Stimulated activated CD8-positive, alpha-beta memory T cell treated with anti-CD3 and anti-CD28 coated beads, Interleukin-12 subunit alpha, Interleukin-12 subunit beta, amount 100 ng/mL, for 1 hour (primary cell): ENCODE measurements around the gene INPP5A.

Source experiments
- DNase-seq: peaks from one replicate; pipeline ENCODE4 v3.0.0-alpha.2; 2020; ENCODE audit warnings: low read depth

Gene INPP5A

DNA sequence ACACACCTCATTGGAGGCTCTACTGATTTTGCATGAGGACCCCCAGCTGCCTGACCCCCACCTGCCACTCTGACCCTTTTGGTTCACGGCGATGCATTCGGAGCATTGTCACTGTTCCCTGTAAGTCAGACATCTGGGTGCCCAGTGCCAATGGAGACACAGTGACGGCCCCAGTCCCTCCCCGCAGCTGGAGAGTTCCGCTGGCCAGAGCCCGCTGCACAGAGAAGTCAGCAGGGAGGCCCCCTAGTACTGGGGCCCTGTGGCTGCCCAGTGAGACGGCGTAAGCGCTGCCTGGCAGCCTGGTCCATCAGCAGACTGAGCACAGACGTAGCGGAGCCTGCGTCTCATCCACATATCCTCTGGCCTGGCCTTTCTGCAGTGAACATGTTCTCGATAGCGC lies 170.9 kb downstream of the INPP5A start:
- no peak for DNase-seq

DNA sequence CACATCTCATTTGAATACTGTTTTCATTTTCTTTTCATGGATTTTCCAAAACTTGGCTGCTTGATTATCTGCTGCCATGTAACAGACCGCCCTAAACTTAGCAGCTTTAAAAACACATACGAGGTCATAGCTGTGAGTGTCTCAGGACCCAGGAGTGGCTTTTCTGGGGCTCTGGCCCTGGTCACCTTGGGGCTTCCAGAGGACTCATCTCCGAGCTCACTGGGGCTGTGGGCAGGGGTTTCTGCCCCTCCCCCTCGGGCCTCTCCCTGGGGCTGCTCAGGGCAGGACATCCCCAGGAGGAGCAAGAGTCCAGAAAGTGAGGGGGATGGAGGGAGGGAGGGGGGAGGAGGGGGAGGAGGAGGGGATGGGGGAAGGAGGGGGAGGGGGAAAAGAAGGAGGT lies 171.3 kb downstream of the INPP5A start:
- DNase-seq = no peak

DNA sequence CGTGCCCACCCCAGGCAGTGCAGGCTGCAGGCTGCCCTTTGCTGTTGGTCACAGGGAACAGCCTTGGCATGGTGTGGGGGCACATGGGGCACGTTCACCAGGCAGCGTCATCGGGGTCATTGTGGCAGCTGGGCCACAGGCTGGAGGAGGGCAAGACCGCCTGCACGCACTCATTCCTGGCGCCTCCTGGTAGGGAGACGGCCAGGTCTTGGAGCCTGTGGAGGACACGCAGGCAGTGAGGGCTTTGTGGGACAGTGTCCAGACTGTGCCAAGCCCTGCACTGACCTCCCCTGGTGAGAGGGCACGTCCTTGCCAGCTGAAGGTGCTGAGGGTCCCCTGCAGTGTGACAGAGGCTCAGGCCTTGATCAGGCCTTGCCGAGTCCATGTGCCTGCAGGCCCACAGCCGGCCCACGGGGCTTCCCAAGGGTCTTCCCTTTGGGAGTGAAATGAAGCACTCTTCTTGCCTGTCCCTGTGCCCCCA lies 171.9 kb downstream of the INPP5A start:
- no peak for DNase-seq

DNA sequence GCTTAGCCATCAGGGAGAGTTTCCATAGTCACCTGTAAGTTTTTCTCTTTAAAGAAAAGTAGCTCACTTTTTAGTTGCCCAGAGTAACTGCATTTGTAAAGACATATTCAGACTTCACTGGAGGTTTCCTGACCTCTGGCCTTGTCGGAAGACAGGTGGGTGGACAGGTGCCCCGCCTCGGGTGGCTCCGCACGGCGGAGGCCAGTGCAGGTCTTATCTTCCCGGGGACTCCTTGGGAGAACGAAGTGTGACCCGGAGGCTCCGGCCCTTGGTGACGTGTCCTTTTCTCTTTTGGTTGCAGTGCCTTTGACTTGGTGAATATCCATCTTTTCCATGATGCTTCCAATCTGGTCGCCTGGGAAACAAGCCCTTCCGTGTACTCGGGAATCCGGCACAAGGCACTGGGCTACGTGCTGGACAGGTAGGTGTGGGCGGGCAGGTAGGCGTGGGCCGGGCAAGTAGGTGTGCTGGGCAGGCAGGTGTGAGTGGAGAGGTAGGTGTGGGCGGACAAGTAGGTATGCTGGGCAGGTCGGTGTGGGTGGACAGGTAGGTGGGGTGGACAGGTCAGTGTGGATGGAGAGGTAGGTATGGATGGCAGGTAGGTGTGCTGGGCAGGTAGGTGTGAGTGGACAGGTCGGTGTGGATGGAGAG lies 172.6 kb downstream of the INPP5A start:
- DNase-seq = no peak

DNA sequence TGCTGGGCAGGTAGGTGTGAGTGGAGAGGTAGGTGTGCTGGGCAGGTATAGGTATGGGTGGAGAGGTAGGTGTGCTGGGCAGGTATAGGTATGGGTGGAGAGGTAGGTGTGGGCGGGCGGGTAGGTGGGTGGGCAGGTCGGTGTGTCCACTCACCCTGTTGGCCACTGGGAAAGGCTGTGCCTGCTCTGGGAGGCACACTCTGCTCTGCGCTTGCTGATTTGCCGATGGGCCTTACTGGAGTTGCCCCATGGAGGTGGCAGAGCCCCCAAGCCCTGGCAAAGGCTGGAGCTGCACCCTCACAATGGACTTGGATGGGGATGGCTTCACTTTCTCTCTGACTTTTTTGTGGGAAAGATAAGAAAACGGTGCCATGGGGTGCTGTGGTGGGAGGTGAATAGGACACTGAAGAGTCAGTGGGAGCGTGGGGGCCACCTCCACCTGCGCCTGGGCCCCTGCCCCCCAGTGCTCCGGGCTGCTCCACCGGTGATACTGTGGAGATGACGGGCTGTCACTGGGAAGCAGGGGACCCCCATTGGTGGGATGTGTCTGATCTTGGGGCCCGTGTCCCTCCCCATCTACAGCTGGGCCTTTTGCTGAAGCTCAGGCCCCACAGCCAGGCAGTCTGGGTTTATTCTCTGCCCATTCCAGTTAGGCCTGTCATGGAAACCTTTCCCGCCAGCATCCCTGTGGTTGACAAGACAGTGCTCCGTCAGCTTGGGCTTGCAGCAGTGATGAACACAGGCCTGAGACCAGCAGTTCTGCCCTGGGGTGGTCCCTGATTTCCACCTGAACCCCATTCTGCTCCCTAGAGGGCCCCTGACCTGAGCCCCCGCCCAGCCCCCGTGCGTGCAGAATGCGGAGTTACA lies 173.4 kb downstream of the INPP5A start:
- no peak for DNase-seq

DNA sequence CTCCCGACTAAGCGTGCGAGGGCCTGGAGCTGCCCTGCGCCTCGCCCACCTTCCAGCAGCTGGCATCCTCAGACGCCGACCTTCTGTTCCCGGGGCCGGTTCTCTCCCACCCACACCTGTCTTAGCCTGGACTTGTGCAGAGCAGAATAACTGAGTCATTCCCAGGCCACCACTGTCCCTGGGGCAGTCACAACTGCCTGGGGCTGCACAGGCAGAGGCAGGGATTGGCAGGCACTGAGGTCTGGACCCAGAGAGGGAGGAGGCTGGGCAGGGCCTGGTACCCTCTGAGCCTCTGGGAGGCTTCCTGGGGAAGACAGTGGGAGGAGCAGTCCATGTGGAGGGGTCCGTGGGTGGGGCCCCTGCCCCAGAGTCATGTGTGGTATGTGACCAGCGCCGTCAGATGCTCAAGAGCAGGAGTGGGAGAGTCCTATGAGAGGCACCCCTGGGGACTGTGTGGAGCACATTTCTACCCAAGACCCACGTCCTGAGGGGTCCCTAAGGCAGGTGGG lies 174.1 kb downstream of the INPP5A start:
- DNase-seq = no peak

DNA sequence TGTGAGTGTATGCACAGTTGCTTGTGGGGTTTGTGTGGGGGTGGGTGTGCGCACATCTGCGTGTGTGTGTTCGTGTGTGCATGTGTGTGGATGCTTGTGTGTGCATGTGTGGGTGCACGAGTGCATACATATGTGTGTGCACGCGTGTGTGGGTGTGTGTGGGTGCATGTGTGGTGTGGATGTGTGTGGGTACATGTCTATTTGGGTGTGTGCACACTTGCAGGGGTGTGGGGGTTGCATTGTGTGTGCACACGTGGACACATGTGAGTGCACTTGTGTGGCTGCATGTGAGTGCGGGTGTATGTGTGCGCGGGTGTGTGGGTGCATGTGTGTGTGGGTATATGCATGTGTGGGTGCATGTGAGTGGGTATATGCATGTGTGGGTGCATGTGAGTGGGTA lies 174.7 kb downstream of the INPP5A start:
- no peak for DNase-seq

DNA sequence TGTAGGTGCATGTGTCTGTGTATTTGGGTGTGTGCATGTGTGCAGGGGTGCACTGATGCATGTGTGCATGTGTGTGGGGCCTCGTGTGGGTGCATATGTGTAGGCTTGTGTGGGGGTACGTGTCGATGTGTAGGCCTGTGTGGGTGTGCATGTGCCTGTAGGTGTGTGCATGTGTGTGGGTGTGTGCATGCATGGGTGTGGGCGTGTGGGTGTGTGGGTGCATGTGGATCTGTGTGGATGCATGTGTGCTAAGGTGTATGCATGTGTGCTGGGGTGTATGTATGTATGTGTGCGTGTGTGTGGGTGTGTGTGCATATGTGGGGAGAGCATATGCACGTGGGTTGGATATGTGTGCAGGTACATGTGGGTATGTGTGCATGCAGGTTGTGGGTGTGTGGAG lies 175.2 kb downstream of the INPP5A start:
- DNase-seq = no peak

DNA sequence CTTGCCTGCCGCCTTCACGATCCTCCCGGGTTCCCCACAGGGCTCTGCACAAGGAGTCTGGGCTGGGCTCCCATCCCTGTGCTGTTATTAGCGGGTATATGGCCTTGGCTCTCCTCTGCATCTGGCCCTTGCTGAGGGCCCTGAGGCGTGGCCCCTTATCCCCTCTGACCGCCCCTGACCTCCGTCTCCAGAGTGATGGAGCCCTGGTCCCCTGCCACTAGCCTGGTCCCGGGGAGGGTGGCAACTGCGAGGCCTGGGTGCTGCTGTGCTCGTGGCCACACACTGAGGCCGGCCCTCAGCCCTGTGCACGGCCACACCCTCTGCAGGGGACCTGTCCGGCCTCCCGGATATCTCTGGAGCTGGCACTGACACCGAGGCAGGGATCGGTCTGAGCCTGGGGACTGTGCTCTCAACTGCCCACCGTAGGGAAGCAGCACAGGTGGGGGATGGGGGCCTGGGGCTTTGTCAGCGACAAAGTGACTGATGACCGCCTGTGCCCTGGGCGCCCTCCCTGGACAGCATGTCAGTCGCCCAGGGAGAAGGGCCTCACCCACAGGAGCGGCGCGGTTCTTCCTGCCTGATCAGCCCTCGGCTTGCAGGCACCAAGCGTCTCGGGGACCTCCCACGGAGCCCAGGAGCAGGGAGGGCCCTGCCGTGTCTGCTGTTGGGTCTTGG lies 176.0 kb downstream of the INPP5A start:
- no peak for DNase-seq

DNA sequence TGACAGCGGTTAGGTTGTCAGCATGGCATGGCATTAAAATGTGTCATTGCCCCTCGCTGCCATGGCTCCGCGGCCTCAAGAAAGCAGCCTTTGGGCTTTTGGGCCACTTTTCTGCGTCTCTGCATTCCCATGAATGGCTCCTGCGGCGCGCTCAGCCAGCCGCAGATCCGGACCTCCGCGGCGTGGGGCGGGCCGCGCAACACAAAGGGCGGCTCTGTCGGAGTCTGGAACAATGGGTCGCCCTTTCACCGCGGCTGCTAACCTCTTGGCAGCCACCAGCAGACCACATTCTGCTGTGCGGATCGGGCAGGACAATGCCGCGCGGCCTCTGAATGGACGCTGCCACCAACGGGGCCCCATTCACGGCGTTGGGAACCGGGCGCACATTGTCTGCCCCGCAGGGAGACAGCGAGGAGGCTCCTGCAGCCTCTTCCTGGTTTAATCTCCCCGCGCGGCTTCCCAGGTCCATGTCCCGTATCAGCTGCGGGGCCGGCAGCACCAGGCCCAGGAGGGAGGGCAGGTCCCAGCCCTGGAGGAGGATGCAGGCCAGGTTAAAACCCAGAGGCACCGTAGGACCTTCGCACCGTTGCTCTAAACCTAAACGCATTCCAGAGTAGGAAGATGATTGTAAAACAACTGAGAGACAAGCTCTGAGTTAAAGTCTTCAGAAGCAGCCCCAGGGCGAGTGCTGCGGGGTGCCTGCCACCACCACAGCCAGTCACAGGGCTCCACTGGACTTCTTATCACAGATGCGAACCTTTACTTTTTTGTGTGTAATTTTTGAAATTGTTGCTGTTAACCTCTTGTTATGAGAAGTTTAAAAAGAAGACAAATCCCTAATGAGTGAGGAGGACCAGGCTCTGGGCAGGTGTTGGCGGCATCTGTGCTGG lies 176.8 kb downstream of the INPP5A start:
- DNase-seq = no peak

DNA sequence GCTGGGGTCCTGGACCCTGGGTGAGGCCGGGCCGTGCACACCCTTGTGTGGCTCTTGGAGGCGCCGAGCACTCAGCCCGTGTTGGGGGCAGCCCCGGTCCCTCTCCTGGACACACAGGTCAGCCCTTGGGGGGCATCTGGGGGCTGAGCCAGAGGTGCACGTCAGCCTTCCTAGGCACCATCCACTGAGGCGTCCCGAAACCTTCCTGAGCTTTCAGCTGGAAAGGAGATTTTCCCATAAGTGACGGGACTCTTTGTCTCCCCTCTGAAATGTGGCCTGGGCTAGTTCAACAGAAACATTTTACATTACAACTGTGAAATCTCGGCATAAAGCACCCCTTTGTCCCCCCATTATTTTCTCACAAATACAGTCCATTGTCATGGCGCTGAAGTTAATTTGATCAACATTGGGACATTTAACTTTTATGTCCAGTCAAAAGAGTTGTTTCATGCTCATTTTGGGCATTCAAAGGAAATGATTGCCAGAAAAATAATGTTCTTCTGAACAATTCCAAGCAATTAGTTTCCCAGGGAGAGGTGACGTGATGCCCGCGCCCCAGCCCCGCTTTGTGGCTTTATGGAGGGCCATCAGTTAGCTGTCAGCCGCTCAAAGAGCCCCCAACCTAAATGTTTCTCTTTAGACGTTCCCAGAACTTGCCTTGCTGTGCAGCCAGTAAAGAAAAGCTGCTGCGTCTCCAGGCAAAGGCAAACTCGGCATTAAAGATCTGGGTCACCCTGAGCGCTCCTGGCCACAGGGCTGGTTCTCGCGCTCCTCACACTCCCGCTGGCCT lies 177.6 kb downstream of the INPP5A start:
- DNase-seq = no peak

DNA sequence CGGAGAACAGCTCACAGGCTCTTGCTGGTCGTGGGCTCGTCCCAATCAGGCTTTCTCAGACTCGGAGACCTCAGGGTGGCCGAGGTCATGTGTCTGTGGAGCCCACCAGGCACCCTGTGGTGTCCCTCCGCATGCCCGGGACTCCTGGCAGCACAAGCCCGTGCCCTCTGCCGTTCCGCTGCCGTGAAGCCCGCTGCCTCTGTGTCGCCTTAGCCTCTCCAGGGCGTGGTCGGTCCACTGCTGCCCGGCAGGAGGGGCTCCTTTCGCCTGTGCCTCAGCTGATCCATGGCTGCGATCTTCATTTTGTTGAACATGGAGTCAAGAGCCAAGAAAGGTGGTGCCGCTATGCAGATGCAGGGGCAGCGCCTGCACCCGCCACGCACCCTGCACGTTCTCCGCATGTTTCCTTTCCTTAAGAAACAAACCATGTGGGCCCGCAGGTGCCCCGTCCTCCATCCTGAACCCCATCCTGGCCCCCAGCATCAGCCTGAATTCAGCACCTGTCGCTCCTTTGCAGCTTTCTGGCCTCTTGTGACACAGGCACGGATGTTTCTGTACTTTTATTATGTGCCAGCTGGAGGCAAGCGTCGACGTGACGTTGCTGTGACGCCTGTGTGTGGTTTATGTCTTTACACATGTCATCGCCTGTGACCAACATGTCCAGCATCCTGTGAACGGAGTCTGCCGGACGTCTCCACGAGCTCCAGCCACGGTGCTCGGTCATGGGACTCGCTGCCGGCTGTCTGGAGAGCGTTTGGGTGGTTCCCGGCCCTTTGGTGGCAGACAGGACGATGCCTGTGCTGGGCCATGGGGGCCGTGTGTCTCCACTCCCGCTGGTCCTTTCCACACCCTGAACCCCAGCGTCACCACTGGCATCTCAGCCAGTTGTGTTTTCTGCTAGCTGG lies 178.4 kb downstream of the INPP5A start:
- DNase-seq = no peak

DNA sequence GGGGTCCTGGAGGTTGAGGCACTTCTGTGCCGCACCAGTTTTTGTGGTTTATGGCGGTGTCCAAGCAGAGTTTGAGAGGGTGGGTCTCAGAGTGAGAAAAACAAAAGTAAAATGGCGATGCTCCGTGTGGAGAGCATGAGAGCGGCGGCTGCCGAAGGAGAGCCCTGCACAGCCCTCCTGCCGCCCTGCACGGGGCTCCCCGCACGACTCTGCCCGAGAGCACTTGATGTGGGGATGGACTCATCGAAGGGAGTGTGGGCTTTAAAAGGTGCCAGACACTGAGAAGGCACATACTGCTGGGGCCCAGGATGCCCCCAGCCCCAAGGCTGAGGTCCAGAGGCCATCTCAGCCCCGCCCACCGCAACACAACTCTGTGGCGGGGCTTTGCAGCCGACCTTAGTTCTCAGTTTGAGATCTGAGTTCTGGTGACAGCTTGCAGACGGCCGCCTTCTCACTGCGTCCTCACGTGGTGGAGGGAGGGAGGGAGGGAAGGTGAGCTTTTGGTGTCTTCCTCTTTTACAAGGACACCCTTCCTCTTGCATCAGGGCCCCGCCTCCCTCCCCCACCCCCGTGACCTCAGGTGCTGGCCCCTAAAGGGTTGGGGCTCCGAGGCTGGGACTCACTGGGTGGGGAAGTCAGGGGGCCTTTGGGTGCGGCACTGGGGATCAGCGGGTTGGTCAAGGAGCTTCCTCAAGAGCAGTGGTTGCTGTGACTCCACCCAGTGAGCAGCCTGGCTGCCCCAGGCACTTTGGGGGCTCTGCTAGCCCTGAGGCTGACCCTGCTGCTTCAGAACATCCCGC lies 179.3 kb downstream of the INPP5A start:
- no peak for DNase-seq

DNA sequence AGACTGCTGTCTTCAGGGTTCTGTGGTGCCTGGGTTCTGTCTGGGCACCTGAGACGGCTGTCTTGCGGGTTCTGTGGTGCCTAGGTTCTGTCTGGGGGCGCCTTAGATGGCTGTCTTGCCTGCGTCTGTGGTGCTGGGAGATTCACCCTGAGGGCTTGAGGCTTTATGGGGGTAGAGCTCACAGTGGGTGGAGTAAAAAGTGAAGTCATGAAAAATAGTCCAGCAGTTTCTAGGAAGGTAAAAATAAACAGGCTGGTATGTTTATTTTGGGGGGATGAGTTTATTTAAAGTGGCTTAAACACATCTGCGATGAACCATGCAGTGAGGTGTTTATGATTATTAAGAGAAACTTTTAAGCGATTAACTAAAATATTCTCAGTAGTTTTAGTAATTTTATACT lies 184.1 kb downstream of the INPP5A start:
- no peak for DNase-seq

DNA sequence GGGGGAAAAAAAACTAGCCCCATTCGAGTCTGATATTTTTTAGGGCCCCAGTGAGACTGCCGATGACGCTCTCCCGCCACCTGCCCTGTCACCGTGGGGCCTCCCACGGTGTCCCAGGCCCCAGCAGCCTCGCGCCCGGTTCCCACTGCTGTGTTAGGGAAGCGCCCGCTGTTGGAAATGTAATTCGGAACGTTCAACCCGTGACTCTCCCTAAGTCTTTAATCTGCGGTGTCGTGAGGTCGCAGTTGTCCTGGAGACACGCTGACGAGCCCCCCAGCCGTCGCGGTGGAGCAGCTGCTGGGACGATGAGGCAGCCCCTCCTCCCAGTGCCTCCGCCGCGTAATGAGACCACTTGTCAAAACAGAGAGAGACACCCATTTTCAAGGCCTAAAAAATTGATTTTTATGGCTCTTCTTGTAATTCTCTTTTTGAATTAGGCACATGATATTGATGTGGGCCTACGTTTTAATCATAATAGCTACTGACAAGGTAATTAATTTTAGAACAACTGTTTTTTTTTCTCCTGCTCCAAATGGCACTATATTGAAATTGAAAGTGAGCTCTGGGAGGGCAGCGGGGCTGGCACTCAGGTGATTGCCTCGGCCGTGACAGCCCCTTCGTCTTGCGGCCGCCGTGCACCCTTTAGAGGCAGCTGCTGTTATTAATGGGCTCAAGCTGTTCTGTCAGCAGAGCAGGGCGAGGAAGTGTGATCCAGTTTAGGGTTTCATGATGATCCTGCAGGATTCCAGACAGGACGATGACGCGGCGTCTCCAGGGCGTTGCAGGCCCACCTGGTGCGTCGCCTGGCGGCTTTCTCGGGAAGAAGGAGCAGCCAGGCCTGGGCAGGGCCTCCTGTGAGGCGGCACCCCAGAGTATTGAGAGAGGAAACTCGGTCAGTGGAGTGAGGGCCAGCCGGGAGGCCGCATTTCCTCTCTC lies 185.1 kb downstream of the INPP5A start:
- DNase-seq = no peak

DNA sequence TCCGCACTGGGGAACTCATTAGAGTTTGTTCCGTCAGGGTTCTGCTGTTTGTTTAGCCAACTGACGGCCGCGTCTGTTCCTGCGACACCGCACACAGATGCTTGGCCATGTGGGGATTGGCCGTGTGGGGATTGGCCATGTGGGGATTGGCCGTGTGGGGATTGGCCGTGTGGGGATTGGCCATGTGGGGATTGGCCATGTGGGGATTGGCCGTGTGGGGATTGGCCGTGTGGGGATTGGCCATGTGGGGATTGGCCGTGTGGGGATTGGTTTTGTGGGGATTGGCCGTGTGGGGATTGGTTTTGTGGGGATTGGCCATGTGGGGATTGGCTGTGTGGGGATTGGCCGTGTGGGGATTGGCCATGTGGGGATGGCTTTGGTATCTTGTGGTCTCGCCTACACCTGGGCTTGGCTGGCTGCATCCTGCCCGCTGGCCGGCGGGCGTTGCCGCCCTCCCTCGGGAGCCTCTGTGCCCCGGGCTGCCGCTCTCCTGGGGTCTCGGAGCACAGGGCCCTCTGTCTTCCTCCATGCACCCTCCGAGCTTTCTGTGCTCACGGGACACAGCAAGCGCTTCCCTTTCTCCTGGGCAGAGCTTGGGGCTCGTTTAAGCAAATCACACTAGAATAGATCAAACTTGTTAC lies 185.9 kb downstream of the INPP5A start:
- DNase-seq = no peak

DNA sequence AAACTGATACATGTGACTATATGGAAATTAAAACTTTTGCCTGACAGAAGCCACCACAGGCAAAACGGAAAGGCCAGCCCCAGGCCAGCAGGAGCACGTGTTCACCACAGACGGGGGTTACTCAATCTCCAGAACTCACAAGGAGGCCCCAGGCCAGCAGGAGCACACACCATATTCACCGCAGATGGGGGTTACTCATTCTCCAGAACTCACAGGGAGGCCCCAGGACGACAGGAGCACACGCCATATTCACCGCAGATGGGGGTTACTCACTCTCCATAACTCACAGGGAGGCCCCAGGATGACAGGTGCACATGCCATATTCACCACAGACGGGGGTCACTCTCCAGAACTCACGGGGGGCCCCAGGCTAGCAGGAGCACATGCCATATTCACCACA lies 186.9 kb downstream of the INPP5A start:
- DNase-seq = no peak
